ENCODE measurements around the gene MYOCD.
"Not testable (repeated sequence)": the region's sequence is repeated elsewhere in the genome, so short reads cannot be mapped to it uniquely, and the experiment has no call there.

Gene MYOCD

GRCh38 chr17:12665263-12666210, at the start of gene MYOCD:
TSS of gene MYOCD (plus strand) at chr17:12665890. CDS start at chr17:12666189, 299 bp downstream.
- no peak for DNase-seq

GRCh38 chr17:12616161-12616560, 49.5 kb upstream of the MYOCD start:
- no peak for DNase-seq

DNA sequence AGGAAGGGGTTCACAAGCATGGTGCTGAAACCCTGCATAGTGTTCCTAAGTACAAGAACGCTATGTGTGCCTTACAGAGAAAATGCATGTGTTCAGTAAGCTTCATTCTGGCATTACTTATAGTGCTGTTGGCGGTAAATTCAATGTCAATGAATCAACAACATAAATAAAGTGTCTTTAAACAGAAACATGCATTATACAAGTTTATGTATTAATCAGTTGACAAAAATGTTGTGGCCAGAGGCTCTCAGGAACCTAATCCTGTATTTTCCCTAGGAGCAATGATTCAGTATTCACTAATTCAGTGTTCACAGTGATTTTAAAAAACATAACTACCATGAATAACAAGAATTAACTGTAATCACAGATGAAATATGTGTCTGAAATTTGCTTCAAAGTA, 47.1 kb upstream of the MYOCD start:
- DNase-seq: no peak

DNA sequence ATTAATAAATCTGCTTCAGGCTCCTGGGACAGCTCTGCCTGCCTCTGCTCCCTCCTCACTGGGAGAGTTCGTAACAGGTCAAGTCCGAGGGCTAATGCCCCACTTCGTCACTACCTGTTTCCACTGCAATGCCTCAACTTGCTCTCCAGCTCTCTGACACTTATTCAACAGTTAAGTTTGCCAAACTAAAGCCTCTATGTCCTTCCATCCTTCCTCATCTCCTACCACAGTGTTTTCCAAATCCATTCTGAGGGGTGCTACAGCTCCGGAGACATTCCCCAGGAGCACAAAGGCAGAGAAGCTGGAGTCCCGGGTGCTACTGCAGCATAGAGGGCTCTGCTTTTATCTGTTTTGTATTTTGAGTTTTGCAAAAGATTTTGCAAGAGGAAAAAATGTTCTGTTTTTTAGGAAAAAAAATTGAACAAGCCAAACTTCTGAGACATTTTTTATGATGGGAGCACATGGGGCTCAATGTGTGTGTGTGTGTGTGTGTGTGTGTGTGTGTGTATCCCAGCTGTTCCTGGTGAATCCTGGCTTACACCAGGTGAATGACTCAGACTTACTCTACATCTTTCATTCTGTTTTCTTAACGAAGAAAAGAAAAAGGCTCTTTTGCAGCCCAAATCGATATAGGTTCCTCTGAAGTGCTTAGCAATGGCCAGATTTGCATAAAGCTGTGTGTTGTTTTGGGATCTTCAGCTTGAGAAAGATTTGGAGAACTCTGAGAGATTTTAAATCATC, 46.1 kb upstream of the MYOCD start:
- DNase-seq: no peak

DNA sequence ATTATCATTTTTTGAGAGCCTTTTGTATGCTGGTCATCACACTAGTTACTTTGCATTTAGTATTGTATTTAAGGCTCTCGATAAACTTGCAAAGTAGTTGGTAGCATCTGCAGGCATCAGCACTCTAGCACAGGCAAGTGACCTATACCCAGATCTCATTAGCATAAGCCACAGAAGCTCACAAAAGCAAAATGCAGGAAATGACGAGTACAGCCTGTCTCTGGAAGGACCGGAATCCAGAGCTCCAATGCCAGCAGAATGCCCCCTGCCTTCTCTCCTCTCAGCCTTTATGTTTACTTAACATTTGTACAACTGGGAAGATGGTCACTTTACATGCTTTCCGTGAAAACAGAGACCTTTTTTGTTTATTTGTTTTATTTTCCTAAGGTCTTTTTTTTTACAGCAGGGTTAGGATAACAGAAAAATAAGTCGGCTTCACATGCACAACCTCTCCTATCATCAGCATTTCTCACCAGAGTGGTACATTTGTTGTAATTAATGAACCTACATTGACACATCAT, 45.4 kb upstream of the MYOCD start:
- no peak for DNase-seq

DNA sequence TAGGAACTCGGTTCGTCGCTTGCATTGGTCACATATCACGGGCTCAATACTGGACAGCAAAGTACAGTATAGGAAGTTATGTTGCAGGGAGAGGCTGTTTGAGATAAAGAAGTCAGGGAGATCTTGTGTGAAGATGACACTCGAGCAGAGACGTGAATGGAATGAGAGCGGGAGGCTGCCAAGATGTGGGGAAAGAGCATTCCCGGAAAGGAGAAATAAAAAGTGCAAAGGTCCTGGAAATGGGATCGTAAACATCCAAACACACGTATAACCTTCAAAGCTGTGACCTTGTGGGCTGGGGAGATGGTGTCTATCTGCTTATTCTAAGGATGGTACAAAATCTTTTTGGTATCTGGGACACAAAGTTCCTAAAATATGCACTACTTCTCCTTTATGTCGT, 43.0 kb upstream of the MYOCD start:
- DNase-seq: no peak

GRCh38 chr17:12623220-12623848, 42.4 kb upstream of the MYOCD start:
- DNase-seq: no peak

GRCh38 chr17:12624211-12624610, 41.5 kb upstream of the MYOCD start:
- no peak for DNase-seq

DNA sequence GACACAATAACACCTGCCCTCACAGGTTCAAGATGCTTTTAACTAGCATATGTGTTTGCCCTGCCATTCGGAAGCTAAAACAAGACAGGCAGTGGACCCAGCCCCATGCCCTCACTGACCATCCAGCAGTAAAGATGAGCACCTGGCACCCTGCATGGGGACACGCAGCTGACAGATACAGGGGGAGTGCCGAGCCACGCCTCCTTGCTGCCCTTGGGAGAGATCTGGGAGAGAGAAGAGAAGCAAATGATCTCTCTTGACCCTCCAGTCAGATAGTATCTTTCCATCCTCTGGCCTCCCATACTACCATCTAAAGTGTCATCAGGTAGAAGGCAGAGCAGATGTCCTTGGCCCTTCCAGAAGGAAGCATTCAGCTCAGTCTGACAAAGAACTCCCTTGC, 40.6 kb upstream of the MYOCD start:
- DNase-seq: no peak

- no peak for DNase-seq
Measured at GRCh38 chr17:12627177-12627629, 38.5 kb upstream of the MYOCD start.

DNA sequence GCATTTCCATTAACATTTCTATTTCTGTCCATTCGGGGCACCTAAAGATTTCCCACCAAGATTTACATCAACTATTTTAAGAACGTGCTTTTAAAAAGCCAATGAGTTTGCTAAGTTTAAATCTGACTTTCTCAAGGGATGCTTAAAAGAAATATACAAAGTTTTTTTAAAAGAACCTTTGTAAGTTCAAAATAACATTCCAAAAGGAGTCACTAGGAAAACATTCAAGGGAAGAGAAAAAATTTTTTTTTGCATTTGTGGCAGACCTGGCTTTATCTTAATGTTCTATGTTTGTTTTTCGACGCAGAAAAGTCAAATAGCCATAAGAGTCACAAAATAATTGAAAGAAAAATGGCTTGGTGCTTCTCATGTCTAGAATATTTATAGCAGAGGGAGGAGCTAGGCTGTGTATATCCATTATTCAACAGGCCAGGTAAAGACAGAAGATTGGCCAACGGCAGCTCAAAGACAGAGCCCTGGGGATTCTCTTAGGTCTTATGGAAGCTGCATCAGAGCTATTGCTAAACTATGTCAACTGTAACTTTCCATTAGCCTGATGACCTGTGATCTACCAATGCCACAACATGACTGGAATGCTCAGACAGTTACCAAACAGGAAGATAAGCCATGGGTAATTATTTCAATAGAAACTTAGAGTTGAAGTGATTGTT, 37.8 kb upstream of the MYOCD start:
- no peak for DNase-seq

DNA sequence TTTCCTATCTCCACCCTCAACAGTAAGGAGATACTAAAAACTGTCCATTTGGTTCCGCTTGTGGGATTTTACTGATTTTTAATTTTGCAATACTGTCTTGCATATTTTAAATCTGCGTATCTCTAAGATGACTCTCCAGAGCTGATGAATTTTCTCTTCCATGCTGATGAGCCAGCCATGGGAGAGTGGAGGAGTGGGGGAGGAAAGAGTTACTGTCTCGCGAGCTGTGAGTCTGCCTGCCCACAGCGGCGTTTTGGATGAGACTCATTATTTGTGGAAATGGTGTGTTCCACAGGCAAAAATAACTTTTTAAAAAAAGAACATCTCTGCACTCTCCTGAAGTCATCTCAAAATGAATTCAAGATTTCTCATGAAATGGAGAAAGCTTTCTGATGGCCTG, 34.6 kb upstream of the MYOCD start:
- no peak for DNase-seq

DNA sequence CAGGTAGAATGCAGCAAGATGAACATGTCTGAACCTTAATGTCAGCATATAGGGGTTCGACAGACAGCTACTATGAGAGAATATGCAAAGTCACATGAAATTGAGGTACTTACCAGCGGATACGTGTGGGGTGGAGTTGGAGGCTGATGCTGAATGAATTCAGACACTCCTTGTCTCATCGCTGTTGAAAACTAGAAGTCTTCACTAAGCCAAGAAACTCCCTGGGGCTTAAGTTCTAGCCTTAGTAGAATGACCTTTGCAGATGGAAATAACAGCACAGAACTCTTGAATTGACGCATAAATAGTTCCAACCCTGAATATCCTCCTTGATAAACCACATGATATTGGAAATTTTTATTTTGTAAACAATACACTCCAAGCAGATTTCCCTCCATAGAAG, 32.9 kb upstream of the MYOCD start:
- no peak for DNase-seq

GRCh38 chr17:12634789-12635414, 30.8 kb upstream of the MYOCD start:
- no peak for DNase-seq

GRCh38 chr17:12635996-12636395, 29.7 kb upstream of the MYOCD start:
- not testable (repeated sequence) for DNase-seq

- no peak for DNase-seq
Measured at GRCh38 chr17:12637015-12637414, 28.7 kb upstream of the MYOCD start.

DNA sequence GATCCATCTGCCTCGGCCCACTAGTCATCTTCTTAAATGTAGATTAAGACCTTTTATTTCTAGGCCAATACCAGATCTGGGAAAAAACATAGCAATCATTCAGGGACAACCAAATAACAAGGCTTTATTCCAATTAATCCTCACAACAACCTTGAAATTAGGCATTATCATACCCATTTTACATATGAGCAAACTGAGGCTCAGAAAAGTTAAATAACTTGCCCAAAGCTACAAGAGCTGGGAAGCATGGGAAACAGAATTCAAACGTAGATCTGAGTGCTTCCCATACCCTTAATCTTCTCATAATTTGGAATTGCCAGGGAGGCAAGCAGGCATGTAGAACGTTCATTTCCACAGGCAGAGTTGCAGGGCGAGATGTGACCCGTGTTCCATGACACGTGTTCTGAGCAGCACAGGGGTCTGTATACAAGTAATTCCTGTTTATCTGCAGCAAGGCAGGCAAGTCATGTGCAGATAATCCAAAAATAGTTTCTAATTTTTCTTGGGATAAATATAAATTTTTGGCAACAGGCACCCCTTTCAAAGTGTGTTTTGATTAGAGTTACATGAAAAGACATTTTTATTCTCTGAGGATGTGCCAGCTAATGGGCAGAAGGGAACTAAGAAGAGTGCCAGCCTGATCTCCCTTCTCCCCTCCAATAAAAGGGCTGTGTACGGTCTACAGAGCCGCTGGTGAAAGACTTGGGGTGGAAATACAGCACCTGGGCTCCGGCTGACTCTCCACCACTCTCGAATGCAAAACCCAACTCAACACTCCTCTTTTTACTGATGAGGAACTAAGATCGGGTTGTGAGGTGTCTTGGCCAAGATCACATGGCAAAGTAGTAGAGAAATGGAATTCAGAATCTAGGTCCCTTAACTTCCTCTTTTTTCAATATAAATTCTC, 27.7 kb upstream of the MYOCD start:
- DNase-seq: no peak

- DNase-seq: no peak
Measured at GRCh38 chr17:12640364-12640763, 25.3 kb upstream of the MYOCD start.

GRCh38 chr17:12641084-12641483, 24.6 kb upstream of the MYOCD start:
- DNase-seq: no peak

DNA sequence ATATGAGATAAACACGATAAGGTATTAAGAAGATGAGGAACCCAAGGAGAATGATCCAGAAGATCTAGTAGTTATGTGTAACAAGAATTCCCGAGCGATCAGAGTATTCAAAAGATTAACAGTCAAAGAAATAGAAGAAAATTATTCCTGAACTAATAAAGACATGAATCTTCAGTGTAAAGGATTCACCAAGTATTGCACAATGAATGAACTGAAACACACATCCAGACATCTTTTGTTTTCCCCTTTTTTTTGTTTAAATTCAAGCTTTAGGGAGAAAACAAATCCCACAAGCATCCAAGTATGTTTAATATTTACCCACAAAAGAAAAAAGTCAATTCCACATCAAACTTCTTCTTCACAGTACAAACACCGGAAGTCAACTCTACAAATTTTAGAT, 23.7 kb upstream of the MYOCD start:
- DNase-seq: no peak

GRCh38 chr17:12643822-12644221, 21.9 kb upstream of the MYOCD start:
- DNase-seq: no peak
